ENCODE measurements around the gene COX6A2.

DNA sequence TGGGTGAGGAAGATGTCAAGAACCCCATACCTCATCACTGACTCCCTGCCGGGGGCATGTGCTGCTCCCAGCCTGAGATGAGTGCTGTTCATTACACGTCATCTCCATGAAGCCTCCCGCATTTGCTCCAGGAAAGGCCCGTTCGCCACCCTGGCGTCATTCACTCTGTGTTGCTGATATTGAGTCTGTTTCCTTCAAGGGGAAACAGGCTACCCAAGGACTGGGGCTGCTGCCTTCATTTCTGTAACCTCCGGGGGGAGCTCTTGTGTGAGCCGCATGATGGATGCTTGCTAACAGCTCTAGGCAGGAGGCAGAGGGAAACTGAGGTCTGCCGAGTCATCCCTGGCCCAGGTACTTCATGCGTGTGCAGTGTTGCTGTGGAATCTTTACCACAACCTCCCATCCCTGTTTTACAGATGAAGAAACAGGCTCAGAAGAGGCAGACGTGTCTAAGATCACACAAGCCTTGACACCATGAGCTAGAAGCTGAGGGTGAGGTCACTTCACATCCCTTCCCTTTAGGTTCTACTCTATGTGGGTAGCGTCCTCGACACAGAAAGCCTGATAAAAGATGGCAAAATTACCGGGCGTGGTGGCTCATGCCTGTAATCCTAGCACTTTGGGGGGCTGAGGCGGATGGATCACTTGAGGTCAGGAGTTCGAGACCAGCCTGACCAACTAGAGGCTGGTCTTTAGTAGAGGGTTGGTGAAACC, 27.6 kb upstream of the COX6A2 start:
- TF ChIP-seq, protein P1, sequence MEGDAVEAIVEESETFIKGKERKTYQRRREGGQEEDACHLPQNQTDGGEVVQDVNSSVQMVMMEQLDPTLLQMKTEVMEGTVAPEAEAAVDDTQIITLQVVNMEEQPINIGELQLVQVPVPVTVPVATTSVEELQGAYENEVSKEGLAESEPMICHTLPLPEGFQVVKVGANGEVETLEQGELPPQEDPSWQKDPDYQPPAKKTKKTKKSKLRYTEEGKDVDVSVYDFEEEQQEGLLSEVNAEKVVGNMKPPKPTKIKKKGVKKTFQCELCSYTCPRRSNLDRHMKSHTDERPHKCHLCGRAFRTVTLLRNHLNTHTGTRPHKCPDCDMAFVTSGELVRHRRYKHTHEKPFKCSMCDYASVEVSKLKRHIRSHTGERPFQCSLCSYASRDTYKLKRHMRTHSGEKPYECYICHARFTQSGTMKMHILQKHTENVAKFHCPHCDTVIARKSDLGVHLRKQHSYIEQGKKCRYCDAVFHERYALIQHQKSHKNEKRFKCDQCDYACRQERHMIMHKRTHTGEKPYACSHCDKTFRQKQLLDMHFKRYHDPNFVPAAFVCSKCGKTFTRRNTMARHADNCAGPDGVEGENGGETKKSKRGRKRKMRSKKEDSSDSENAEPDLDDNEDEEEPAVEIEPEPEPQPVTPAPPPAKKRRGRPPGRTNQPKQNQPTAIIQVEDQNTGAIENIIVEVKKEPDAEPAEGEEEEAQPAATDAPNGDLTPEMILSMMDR (IDR thresholded peaks at IDR 0.05), result no peak
- no peak for TF ChIP-seq POLR2A (IDR thresholded peaks at IDR 0.05)

All from adrenal gland (tissue), 5 donors.